Activated naive CD4-positive, alpha-beta T cell treated with anti-CD3 and anti-CD28 coated beads, Interleukin-2, amount 50 U/mL, for 72 hours (primary cell): ENCODE measurements around the gene VWDE. TPM values are rescaled to one million over a fixed set of nuclear protein-coding genes. Genes with fewer than 3 reads are reported as not detected.

Experiments
- ATAC-seq, 2 donors: fragments of 150-1000 bp; cut with Tn5 transposase; 2 replicates each; pipeline ENCODE4 v1.10.0; 2021; ENCODE audit warnings: mild to moderate bottlenecking in 2 of 2, moderate library complexity in 2 of 2
- DNase-seq, 2 donors: peaks; one replicate each; pipeline ENCODE4 v3.0.0; 2021 to 2022; ENCODE audit warnings: low spot score in 2 of 2
- H3K27ac Mint-ChIP-seq, 2 donors: one replicate each; pipeline ENCODE4 v1.8.0; 2022; ENCODE audit warnings: mild to moderate bottlenecking in 2 of 2, mixed read lengths in 2 of 2
- H3K36me3 Mint-ChIP-seq, 2 donors: one replicate each; pipeline ENCODE4 v1.8.0; 2022; ENCODE audit warnings: mixed read lengths in 2 of 2
- H3K9me3 Mint-ChIP-seq, 2 donors: one replicate each; pipeline ENCODE4 v1.8.0; 2022; ENCODE audit warnings: mixed read lengths in 2 of 2
- total RNA-seq, 2 donors: library from RNA; stranded (reverse); gene quantifications; one replicate each; pipeline ENCODE4 v1.2.3, GENCODE V29; 2022

The VWDE gene
- total RNA-seq, 2 donors from 2014 or later: 2.6 to 6.3 TPM

GRCh38 chr7:12281038-12281437 lies 122.6 kb downstream of the VWDE start:
- no peak for DNase-seq
- ATAC-seq: no peak
- no peak overlapping the region for H3K27ac Mint-ChIP-seq
- peaks cover 10 to 17% of the 10 kb centered on the region in 2 donors for H3K9me3 Mint-ChIP-seq
- peaks cover 9 to 11% of the 10 kb centered on the region in 2 donors for H3K36me3 Mint-ChIP-seq

Other genes starting within 250 kb of the VWDE start
- 10 to 100 TPM; 18.4 to 27.2 TPM for gene TMEM106B, start 192.6 kb downstream of the VWDE start, total RNA-seq
- gene SCIN, start 166.9 kb upstream of the VWDE start, total RNA-seq: under 1 TPM in 1 of 2 donors, not detected in 1; 0.80 TPM